GM12872 (cell line): ENCODE measurements around the gene TRAF2.

Experiments
- TF ChIP-seq, protein P1 (sequence below): IDR thresholded peaks from 3 replicates; pipeline ENCODE4 v1.5.1; 2011; ENCODE audit warnings: low read depth, mild to moderate bottlenecking, low read length, moderate library complexity; ENCODE audit not compliant: insufficient read depth

Gene TRAF2

DNA sequence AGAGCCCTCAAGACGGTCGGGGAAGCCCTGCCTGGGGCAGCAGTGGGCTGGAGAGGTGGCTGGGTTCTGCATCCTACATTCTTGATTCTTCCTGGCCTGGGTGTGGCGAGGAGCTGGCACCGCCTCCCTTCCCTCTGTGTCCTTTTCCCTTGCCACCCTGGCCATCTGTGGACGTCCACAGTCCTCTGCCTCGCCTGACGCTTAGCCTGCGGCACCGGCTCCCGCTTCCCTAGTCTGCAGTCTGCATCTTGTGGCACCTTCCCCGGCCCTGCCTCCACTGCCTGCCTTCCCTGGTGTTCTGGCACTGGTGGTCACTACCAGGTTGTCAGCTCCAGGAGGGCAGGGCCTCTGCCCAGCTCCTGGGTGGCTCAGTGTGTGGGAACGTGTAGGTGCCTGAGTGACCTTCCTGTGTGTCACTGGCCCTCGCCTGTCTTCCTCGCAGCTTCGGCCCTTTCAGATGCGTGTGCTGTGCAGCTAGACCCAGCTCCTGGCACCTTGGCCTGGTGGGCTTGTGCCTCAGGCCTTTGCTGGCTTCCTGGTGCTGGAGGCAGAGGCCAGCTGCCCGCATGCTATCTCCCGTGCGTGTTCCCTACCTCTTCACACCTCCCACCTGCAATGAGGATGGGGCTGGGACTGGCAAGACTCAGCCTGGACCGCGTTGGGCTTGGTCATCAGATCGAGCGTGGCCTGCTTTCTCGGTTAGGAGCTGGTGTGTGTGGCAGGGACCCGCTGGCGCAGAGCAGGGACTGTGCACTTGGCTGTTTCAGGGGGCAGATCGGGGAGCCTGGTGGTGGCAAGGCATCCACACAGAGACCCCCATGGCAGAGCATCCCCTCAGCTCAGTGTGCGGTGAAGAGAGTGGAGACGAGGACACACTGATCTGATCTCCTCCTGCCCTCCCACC lies 20.9 kb downstream of the TRAF2 start:
- TF ChIP-seq, protein P1, sequence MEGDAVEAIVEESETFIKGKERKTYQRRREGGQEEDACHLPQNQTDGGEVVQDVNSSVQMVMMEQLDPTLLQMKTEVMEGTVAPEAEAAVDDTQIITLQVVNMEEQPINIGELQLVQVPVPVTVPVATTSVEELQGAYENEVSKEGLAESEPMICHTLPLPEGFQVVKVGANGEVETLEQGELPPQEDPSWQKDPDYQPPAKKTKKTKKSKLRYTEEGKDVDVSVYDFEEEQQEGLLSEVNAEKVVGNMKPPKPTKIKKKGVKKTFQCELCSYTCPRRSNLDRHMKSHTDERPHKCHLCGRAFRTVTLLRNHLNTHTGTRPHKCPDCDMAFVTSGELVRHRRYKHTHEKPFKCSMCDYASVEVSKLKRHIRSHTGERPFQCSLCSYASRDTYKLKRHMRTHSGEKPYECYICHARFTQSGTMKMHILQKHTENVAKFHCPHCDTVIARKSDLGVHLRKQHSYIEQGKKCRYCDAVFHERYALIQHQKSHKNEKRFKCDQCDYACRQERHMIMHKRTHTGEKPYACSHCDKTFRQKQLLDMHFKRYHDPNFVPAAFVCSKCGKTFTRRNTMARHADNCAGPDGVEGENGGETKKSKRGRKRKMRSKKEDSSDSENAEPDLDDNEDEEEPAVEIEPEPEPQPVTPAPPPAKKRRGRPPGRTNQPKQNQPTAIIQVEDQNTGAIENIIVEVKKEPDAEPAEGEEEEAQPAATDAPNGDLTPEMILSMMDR, result no peak

DNA sequence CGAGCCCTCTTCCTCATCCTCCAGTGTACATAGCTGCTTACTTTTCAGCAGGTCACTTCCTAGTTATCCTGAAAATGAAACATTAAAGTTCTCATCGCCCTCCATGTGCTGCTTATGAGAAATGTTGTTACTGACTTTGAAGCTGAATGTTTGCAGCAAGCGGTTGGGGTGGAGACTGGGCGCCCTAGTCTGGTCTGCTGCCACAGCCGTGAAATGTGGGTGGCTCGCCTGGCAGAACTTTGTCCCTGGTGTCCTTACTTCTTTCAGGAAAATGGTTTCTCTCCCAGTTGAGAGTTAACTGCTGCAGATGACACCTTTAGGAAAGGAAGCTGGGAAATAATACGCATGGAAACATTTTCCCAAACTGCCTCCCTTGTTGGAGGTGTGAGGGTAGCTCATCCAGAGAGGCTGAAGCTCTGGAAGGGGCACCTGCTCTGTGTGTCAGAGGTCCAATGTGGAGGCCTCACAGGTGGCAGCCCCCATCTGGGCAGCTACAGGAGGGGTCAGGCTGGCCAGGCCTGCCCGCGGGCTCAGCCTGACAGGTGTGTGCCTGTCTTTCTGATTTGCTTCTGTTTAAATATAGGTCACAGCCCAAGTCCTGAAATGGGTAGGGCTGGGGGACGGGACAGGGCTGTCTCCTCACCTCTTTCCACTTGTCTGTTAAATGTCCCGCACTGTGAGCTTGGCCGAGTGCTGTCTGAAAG lies 24.0 kb downstream of the TRAF2 start:
- TF ChIP-seq, protein P1, result no peak

DNA sequence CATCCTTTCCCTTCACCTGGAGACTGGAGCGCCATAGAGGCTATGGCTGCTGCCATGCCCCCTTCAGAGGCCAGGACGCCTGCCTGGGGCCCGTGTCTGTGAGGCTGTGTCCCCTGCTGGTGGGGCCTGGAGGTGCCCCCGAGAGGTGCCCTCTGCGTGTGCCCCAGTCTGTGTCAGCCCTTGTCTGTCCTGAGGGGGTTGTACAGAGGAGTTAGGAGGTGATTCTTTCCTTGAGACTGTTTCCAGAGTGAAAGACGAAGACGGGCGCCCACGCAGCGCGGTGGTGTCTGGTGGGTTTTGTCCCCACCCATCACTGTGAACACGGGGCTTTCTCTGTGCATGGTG lies 24.6 kb downstream of the TRAF2 start:
- TF ChIP-seq, protein P1, result peak; percentile 35; the same call in 1 of the 3 replicates

DNA sequence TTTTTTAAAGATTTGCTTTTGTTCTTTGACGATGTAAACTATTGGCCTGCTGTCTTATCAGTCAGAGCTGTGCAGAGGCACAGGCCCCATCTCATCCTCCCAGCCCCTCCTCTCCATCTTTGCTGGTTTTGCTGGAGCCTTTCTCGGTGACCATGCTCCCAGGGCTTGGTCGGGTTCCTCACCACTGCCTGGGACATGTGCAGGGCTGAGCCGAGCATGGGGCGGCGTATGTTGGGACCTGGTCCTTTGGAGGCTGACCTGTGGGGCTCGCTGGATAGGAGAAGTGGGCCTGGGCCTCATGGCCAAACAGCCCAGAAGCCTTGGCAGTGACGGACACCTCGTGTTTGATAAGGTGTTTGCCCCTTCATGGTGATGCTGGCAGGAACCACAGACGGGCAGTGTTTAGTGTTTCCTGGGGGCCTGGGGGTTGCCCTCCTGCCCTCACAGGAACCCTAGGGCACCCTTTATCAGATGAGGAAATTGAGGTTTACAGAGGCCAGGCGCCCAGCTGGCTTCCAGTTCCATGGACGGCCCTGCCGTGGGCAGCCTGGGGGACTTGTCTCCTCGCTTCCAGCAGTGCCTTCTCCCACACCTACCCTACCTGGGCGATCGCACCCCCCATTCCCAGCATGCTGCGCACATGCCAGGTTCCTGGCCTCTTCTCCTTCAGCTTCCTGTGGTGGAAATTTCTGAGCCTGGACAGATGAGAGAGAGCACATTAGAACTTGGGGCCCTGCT lies 27.6 kb downstream of the TRAF2 start:
- TF ChIP-seq, protein P1, result no peak

DNA sequence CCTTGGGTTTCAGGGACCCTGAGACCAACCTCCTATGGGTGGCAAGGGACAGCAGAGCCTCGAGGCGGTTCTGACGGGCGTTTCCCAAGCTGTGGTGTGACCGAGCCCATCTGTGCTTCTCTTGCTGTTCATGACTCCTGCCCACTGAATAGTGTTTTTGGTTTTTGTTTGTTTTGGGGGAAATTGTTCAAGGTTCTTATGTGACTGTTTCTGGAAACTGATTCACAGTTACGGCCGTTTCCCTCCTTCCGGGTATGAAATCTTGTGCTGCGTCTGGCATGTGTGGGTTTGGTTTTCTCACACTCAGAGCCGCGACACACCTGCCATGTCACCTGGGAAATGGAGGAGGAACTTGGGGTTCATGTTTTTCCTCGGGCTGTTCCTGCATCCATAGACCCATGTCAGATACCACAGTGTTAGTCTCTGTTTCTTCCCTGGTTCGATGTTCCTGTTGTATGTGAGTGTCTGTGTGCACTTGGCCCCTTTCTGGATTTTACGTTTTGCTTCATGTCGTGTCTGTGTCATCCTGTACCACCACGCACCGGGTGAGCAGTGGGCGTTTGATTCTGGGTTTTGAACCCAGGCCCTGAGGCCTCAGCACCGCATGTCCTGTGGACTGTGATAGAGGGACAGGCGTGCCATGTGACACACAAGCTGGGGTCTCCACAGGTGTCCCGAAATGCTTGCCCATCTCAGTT lies 29.5 kb downstream of the TRAF2 start:
- TF ChIP-seq, protein P1, result no peak

DNA sequence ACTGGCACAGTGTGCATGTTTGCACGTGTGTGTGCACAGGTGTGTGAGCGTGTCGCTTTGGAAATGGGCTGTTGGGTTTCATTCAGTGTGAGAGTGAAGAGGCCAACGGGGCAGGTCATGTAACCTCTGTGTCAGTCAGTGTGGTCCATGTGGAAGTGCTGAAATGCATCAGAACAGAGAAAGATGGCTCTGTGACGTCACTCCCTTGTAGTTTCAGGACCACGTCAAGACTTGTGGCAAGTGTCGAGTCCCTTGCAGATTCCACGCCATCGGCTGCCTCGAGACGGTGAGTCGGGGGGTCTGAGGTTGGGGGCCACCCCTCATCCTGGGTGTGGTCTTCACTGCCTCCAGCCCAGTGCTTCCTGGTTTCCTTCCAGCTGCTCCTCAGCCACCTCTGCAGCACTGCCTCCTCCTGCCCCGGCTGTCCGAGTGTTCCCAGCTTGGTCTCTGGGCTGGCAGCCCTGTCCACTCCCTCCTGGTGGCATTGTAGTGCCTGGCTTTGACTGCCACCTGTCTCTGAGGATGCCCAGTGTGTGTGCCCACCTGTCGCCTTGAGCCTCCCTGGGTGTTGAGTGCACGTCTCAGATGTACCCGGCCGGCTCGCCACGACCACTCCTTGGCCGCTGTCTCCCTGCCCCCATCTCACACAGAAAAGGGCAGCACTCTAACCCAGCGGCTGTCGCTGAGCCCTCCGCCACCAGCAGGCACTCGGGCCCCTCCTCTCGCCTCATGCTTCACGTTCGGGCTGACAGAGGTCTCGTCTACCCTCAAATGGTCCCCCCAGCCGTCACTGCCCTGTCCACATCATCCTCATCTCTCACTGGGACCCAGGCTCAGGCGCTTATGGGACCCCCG lies 30.2 kb downstream of the TRAF2 start:
- TF ChIP-seq, protein P1, result no peak
